Spleen (tissue), 11 donors: ENCODE results near the gene TTC16. TPM values are rescaled to one million over a fixed set of nuclear protein-coding genes. Genes with fewer than 3 reads are reported as not detected.

Experiments
- DNase-seq: peaks from one replicate; pipeline ENCODE4 v3.0.0-alpha.2; 2020
- H3K27ac ChIP-seq, 8 donors: fragments of 200-600 bp; sonication (generic) in 7 of 8; 1 replicate in 4 of 8; 2 replicates in 4 of 8; pipeline versions ENCODE4 v1.5.0 to v1.8.0; 2016 to 2021; ENCODE audit warnings: inconsistent platforms in 4 of 8, mild to moderate bottlenecking in 4 of 8, moderate library complexity in 1 of 8
- H3K27me3 ChIP-seq, 7 donors: fragments of 200-600 bp; sonication (generic) in 6 of 7; replicated peaks in 1 of 7; 1 replicate in 4 of 7; 2 replicates in 3 of 7; pipeline versions ENCODE4 v1.5.0 to v1.8.0; 2016 to 2021; ENCODE audit warnings: inconsistent platforms in 3 of 7, mild to moderate bottlenecking in 1 of 7
- H3K36me3 ChIP-seq, 6 donors: fragments of 200-600 bp; sonication (generic) in 5 of 6; 1 replicate in 4 of 6; 2 replicates in 2 of 6; pipeline versions ENCODE4 v1.5.0 to v1.8.0; 2016 to 2021; ENCODE audit warnings: inconsistent platforms in 2 of 6
- H3K4me1 ChIP-seq, 6 donors: fragments of 200-600 bp; sonication (generic) in 5 of 6; 1 replicate in 3 of 6; 2 replicates in 3 of 6; pipeline versions ENCODE4 v1.5.0 to v1.8.0; 2016 to 2021; ENCODE audit warnings: inconsistent platforms in 3 of 6
- H3K4me3 ChIP-seq, 8 donors: fragments of 200-600 bp; sonication (generic) in 7 of 8; 1 replicate in 4 of 8; 2 replicates in 4 of 8; pipeline versions ENCODE4 v1.5.0 to v1.8.0; 2016 to 2021; ENCODE audit warnings: inconsistent platforms in 4 of 8, mild to moderate bottlenecking in 4 of 8, moderate library complexity in 2 of 8
- H3K9me3 ChIP-seq, 8 donors: fragments of 200-600 bp; sonication (generic) in 7 of 8; 1 replicate in 4 of 8; 2 replicates in 4 of 8; pipeline versions ENCODE4 v1.5.0 to v1.8.0; 2016 to 2021; ENCODE audit warnings: inconsistent platforms in 4 of 8
- CTCF ChIP-seq, 11 experiments: fragments of 200-600 bp in 7 of 11; fragments of 450-650 bp in 4 of 11; sonication (generic) in 4 of 11; IDR thresholded peaks in 8 of 11; conservative IDR thresholded peaks in 3 of 11; 1 replicate in 7 of 11; 2 replicates in 4 of 11; pipeline versions ENCODE4 v1.4.0 to v1.8.0; 2016 to 2021; ENCODE audit warnings: antibody characterized with exemption in 11 of 11, inconsistent platforms in 4 of 11, mild to moderate bottlenecking in 1 of 11
- POLR2A ChIP-seq, 3 donors: fragments of 450-650 bp; IDR thresholded peaks; one replicate each; pipeline ENCODE4 v1.5.1; 2017; ENCODE audit warnings: antibody characterized with exemption in 3 of 3, mild to moderate bottlenecking in 1 of 3
- POLR2AphosphoS5 ChIP-seq, 3 donors: sonication (generic); formaldehyde crosslinking; IDR thresholded peaks; one replicate each; pipeline ENCODE4 v1.5.1; 2017; ENCODE audit warnings: antibody characterized with exemption in 3 of 3
- WGBS, 5 donors: extraction: QIAGEN DNeasy Blood & Tissue Kit in 3 of 5; methylation state at CpG; one replicate each; pipeline versions ENCODE4 v1.1.5 to v1.1.7; 2013 to 2018; 5-methylcytosine and 5-hydroxymethylcytosine counted together
- intact Hi-C: fragments of 100-400 bp; cut with DNase I; formaldehyde crosslinking; loops from one replicate; pipeline ENCODE4 v1.15.0; 2023; ENCODE audit warnings: low total_unique reads
- polyA plus RNA-seq, 3 donors: library from polyadenylated mRNA; stranded (reverse); fragments of 200-250 nt; gene quantifications; one replicate each; pipeline ENCODE4 v1.2.1, GENCODE V29; 2013
- total RNA-seq, 7 donors: library from RNA; depleted of rRNA in 3 of 7; stranded (reverse); fragments of >200 nt in 3 of 7; fragmentation: NEBNext Ultra II Directional in 4 of 7; extraction: Animal tissue kit (Norgen Biotek cat#: 25700) in 4 of 7; gene quantifications; one replicate each; pipeline versions ENCODE4 v1.1.0 to v1.2.1, GENCODE V29; 2016 to 2021
- donor health status: healthy with polysubstance abuse.
- donor health status: DM: no; HTN: no; CAD: no; lungs with moderate emphysema.
- donor health status: DM: no; HTN: no; CAD: no.
- donor health status: Bipolar disorder and iron deficiency.
- donor health status: healthy.
- donor health status: DM: no; HTN: no; CAD: no.
- donor health status: DM: yes; HTN: yes; CAD: no.

TTC16 gene
- total and polyA plus RNA-seq, 10 donors = 0.12 to 3.1 (median 1.8) TPM

- no peak overlapping the region for H3K4me3 ChIP-seq
- no peak for DNase-seq
- H3K9me3 ChIP-seq = no peaks in the 10 kb centered on the region
- H3K27me3 ChIP-seq = no peaks in the 10 kb centered on the region
- intact Hi-C loops = no loop called here
- WGBS, 5 donors = 83 to 89% (median 88%) methylated on average over 15 of the region's 15 CpGs
- peak overlapping the region in 1 of 8 donors; percentile 30 for H3K27ac ChIP-seq
- peaks cover 3 to 100% (median 96%) of the 10 kb centered on the region in 6 donors for H3K36me3 ChIP-seq
- H3K4me1 ChIP-seq = peaks cover 0 to 49% (median 7%) of the 10 kb centered on the region in 6 donors
- TF ChIP-seq POLR2A (IDR thresholded peaks at IDR 0.05) (no peak), CTCF (IDR thresholded peaks at IDR 0.05 in 8 of 11, conservative IDR thresholded peaks at IDR 0.05 in 3 of 11) (peak in 1 of 11 experiments; percentile 15), POLR2AphosphoS5 (IDR thresholded peaks at IDR 0.05) (peak in 2 of 3 donors; percentile 45 to 75)
Observed at GRCh38 chr9:127746959-127747569, 31.2 kb downstream of the TTC16 start.

GRCh38 chr9:127749090-127749787 is 33.4 kb downstream of the TTC16 start:
- Histone ChIP-seq H3K27ac (peak overlapping the region in 1 of 8 donors; percentile 43), H3K27me3 (no peaks in the 10 kb centered on the region), H3K4me1 (peaks cover 0 to 68% (median 20%) of the 10 kb centered on the region in 6 donors), H3K4me3 (no peak overlapping the region), H3K36me3 (peaks cover 3 to 100% (median 84%) of the 10 kb centered on the region in 6 donors), H3K9me3 (no peaks in the 10 kb centered on the region)
- no peak for DNase-seq
- TF ChIP-seq CTCF (IDR thresholded peaks at IDR 0.05 in 8 of 11, conservative IDR thresholded peaks at IDR 0.05 in 3 of 11) (no peak), POLR2AphosphoS5 (IDR thresholded peaks at IDR 0.05) (peak in 2 of 3 donors; percentile 44 to 72)
- intact Hi-C loops = no loop called here
- 76 to 91% (median 86%) methylated on average over 17 to 26 of the region's 26 CpGs for WGBS, 5 donors

- Histone ChIP-seq H3K9me3 (no peaks in the 10 kb centered on the region), H3K27me3 (no peaks in the 10 kb centered on the region), H3K4me3 (no peak overlapping the region), H3K27ac (peak overlapping the region in 2 of 8 donors; percentile 2 to 82), H3K4me1 (peaks cover 4 to 89% (median 30%) of the 10 kb centered on the region in 6 donors), H3K36me3 (peaks cover 2 to 100% (median 72%) of the 10 kb centered on the region in 6 donors)
- WGBS, 5 donors = 76 to 92% (median 82%) methylated on average over 10 of the region's 10 CpGs
- intact Hi-C loops = no loop called here
- no peak for TF ChIP-seq POLR2A (IDR thresholded peaks at IDR 0.05)
- TF ChIP-seq CTCF (IDR thresholded peaks at IDR 0.05 in 8 of 11, conservative IDR thresholded peaks at IDR 0.05 in 3 of 11) = no peak
- TF ChIP-seq POLR2AphosphoS5 (IDR thresholded peaks at IDR 0.05) = no peak
- no peak for DNase-seq
Observed at GRCh38 chr9:127751269-127752054, 35.6 kb downstream of the TTC16 start.
